Hepatic stellate cell (primary cell): Measurements from ENCODE around the gene CAMK4.

Experiments used
- DNase-seq: peaks from one replicate; pipeline ENCODE4 v3.0.0; 2011; ENCODE audit warnings: low spot score

The CAMK4 gene

GRCh38 chr5:111494355-111494999 is 270.3 kb downstream of the CAMK4 start:
- no peak for DNase-seq

GRCh38 chr5:111495159-111495558 is 271.0 kb downstream of the CAMK4 start:
- no peak for DNase-seq

DNA sequence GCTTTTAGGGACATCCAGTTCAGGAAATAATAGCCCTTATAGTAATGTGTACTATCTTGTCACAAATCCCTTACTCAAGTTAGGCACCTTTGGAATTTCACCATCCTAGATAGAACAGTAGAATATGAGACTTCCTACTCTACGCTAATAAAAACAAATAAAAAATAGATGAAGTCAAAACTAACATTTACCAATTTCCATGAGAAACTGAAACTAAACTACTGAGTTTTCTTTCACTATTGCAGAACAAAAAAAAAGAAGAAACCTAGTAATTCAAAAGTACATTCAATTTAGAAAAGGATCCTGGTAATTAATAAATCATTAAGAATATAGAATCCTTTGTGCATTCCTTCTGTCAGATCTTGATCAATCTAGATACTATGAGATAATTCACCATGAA is 274.2 kb downstream of the CAMK4 start:
- DNase-seq = no peak

- DNase-seq = peak; percentile 24
Measured at GRCh38 chr5:111502956-111503355, 278.8 kb downstream of the CAMK4 start.

DNA sequence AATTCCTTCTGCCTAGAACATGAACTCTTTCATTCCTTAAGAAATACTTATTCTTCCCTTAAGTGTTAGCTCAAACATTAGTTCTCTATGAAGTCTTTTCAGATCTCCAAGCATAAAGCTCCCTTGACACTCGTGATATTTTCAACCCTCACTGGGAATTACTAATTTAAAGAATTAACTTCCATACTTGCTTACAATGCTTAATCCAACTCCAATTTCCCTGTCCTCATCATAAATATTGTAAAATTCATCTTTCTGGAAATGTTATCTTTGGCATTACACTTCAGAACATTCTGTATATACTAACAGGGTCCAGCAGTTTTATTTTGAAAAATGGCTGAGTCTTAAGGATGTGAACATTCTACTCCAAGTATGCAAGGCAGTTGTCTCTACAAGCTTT is 280.9 kb downstream of the CAMK4 start:
- no peak for DNase-seq

GRCh38 chr5:111507276-111507675 is 283.1 kb downstream of the CAMK4 start:
- no peak for DNase-seq

DNA sequence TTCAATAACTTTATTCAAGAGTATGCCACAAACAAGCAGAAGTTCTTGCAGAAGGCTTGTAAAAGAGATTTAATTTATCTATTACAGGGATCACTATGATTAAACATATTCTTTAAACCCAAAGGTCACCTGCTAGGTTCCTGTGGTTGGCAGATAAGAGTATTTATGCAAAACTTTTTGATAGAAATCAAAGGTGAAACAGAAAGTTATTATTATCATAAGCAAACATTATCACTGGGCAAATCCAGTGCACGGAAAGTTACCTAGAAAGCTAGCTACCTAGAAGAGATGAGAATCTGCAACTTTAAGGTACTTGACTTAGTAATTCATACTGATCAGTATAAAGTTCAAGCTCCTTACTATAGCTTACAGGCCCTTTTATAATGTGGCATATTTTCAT is 284.9 kb downstream of the CAMK4 start:
- DNase-seq = no peak

DNA sequence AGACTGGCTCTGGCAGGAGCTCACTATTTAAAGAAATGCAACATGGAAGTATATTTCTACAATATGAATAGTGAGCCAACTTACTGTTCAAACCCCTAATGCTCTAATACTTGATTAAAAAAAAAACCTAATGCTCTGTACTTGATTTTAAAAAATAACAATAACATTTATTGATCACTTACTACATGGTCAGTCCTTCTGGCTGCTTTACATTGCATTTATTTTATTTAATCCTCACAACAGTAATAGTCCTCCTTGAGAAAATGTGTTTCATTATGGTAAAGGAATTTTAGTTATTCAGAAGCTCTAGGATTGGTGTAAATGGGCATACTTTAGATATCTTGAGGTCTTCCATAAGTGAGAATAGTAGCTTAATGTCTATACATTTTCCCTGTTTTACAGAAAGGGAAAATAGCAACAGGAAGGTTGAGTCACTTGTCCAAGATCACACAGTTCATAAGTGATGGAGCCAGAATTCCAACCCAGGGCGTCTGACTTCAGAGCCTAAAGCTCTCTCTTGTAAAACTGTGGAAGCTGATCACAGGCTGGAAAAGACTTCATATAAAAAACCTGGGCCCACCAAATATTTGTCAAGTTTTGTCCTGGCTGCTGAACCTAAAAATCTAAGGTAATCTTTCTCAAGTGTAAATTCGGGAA is 287.1 kb downstream of the CAMK4 start:
- no peak for DNase-seq

DNA sequence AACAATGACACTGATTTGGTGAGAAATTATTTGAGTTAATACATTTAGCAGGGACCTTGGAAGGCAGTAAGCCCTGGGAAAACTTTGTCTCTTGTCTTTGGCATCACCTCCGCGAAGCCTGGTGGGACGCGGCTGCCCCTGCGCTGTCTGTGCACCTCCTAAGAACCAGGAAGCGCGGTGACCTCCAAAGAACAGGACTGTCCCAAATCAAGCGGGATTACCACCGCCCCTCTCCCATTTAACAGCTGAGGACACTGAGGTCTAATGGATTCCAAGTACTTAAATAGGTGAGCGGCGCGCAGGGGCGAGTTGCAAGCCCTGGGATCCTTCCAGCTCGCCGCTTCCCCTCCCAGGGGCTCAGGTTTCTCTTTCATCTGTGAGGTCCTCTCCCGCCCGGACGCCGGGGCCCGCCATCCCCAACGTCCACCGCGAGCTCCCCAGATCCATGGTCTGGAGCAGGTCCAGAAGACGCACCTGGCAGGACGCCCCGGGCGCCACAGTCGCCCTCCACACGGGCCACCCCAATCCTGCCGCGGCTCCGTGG is 287.7 kb downstream of the CAMK4 start:
- DNase-seq = no peak

DNA sequence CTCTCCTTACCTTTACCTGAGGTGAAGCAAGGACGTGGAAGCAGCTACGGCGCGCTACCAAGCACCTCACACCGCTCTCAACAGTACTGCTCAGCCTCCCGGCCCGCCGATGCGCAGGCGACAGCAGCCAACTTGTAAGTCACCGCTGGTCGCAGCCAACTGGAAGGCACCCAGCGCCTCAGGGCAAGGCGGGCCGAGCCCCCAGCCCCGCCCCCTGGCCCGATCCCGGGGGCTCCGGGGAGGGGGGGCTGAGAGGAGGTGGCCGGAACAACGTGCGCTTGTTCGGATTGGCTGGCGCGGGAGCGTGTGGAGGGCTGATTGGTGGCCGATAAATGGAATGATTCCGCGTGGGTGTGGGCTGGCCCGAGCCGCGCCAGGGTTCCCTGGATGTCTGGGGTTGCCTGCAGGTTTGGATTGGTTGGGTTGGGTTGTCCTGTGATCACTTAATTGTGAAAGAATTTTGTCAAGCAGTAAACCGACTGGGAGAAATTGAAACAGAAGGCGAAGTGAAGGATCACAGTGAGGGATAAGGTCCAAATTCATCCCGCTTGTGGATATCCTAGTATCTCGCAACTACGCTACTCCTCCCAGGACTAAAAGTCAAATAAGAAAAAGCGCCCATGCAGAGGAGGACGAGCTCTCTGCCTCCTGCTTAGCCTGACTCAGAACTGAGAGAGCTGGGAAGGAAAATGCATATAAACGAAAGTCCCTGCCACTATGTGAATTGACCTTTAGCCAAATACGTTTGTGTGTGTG is 288.4 kb downstream of the CAMK4 start, which contains the start of gene STARD4:
Gene STARD4, minus strand, starts transcription at position 161 of the 756 bp plus-strand sequence. CDS start 5,102 bp downstream, outside the sequence.
- DNase-seq = peak; percentile 91

GRCh38 chr5:111513131-111513520 is 288.9 kb downstream of the CAMK4 start:
- no peak for DNase-seq

GRCh38 chr5:111514087-111514486 is 289.9 kb downstream of the CAMK4 start:
- DNase-seq = no peak

GRCh38 chr5:111517853-111518501 is 293.8 kb downstream of the CAMK4 start:
- no peak for DNase-seq

DNA sequence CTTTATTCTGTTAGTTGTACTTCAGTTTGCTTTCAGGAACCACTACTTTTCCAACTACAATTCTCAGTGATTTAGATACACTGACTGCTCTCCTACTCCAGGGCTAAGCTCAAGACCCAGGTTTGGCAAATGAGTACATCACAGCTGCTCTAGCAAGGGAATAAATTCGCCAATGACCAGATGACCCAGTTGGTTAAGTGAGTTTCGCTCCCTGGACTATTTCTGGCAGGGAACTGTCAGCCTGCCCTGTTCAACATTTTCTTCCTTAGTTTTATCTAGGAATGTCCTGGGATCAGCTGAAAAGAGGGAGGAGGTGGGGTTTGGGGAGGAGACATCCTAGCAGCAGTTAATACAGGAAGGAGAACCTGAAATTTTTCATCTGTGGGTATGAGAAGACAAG is 294.6 kb downstream of the CAMK4 start:
- DNase-seq = no peak

DNA sequence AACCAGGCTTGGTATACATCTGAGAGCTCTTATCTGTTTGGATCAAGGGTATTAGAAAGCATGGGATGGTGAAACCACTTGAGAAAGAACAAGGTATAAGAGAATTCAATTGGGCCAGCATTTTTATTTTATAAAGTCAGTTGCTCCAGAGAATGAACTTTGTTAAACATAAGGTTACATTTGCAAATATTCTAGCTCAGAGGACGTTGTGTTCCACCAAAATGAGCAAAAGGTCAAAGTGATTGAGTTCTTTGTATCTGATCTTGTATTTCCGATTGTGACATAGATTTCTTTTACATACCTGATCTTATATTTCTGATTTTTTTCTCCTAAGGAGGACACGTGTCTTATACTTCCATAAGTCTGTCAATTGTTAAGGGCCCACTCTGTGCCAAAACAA is 296.7 kb downstream of the CAMK4 start:
- no peak for DNase-seq

- no peak for DNase-seq
Measured at GRCh38 chr5:111528056-111528455, 303.9 kb downstream of the CAMK4 start.

DNA sequence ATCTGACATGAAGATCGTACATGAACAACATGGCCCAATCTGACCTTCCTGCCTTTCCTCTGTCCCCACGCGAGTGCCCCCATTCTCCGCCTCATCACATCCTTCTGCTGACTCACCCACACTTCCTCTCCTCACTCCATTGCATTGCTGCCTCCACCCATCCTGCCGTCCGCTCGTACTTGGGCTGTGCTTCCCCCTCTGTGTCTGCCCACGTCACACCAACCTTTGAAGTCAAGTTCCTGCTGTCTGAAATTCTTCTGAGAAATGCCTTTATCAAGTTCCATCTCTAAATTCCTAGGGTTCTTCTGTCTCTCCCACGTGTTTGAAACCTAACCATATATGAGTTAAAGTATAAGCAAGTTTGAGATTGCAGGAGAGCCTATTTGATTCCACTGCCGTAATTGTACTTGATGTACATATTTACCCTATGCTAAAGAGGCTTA is 306.1 kb downstream of the CAMK4 start:
- DNase-seq = no peak

- DNase-seq = no peak
Measured at GRCh38 chr5:111532886-111533582, 308.9 kb downstream of the CAMK4 start.

- no peak for DNase-seq
Measured at GRCh38 chr5:111535879-111536549, 311.8 kb downstream of the CAMK4 start.

DNA sequence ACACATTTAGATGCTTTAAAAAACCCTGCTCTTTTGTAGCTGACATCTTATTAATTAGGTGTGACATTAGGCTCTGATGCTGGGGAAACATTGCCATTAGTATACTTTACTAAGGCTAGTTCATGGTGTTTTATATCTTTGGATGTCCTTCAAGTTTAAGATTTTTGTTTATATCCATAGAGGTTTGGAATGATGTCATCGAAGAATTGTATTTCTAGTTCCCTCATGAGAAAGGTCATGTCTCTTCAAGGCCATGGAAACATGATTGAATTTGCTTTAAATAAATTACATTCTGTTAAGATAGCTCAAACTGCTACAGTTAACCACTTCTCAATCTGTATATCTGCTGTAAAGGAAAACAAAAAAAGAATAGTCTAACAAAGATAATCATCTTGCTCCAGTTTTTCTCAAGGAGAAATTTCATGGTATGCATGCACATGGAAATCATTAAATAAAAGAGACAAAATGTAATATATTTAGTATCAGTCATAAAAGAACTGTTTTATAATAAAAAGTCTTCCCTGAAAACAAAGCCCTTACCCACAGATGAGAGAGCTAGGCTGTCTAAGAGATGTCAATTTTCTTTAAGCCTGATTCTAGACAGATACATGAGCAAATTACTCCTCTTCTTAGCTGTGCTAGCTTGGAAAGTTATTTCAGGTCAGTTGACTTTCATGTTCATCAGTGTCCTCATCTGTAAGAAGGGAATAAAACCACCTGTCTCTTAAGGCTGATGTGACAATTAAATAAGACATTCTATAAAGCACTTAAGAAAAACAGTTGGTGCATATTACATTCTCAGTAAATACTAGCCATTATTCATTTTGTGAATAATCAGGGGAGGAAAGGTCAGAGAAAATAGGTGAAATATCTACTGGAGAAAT is 313.2 kb downstream of the CAMK4 start:
- no peak for DNase-seq
